ENCODE data around the gene FXYD2. TPM values are rescaled to one million over a fixed set of nuclear protein-coding genes. Genes with fewer than 3 reads are reported as not detected.

FXYD2 gene
- total and polyA plus RNA-seq, 2 of the 8 experiments (the other 6 are each of a cell fraction or from before 2014, with no cell fraction given), result 0.89 to 1.1 TPM

DNA sequence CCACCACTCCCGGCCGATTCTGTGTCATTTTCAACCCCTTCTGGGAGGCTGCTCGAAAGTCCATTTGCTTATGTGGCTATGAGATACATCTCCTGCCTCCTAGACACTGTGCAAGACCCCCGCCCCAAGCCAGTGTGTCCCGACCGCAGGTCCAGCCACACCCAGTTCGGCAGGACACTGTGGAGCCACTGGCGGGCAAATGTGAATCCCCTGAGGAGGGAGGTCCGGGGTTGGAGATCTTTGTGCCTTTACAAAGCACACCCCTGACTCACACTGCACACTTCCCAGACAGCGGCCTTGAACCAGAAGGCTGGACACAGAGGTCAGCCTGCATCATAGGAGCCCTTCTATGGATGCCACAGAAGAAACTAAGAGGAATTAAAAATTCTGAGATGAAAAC, 34.5 kb upstream of the FXYD2 start:
- Histone ChIP-seq H3K79me1 (ENCODE audit: low read depth, low read length) (no peaks in the 10 kb centered on the region; the same call in 1 of the 2 replicates), H2BK15ac (ENCODE audit: low read length) (no peak overlapping the region), H4K91ac (replicated peaks; ENCODE audit: insufficient read length, low read length) (no peak overlapping the region), H3K9me3 (ENCODE audit: insufficient read depth in 2 of 2, low read depth in 1 of 2, low read length in 1 of 2) (no peaks in the 10 kb centered on the region), H3K36me3 (ENCODE audit: control insufficient read depth in 2 of 4, insufficient read depth in 4 of 4, low read length in 3 of 4) (no peaks in the 10 kb centered on the region), H3K9ac (replicated peaks in 1 of 4; ENCODE audit: extremely low read depth in 1 of 4, low read depth in 3 of 4, low read length in 3 of 4) (no peak overlapping the region), H4K5ac (ENCODE audit: insufficient read length, low read depth, low read length) (no peak overlapping the region), H4K20me1 (replicated peaks in 1 of 2; ENCODE audit: control insufficient read depth in 1 of 2, insufficient read depth in 2 of 2, low read length in 2 of 2) (peaks cover 6 to 11% of the 10 kb centered on the region in 2 experiments), H2AFZ (ENCODE audit: low read length) (no peak overlapping the region), H3K23ac (ENCODE audit: insufficient read length) (no peak overlapping the region), H4K8ac (ENCODE audit: extremely low read depth, insufficient read depth, low read length) (no peak overlapping the region), H3K4ac (replicated peaks; ENCODE audit: insufficient read length, low read depth, low read length) (no peak overlapping the region), H3K27ac (ENCODE audit: low read depth, low read length) (no peak overlapping the region), H2AK5ac (ENCODE audit: low read depth, low read length) (no peak overlapping the region), H2BK5ac (ENCODE audit: low read depth, low read length) (no peak overlapping the region), H2BK12ac (ENCODE audit: low read depth, low read length) (no peak overlapping the region), H3K56ac (replicated peaks; ENCODE audit: insufficient read length, low read depth, low read length) (no peak overlapping the region), H3K4me1 (replicated peaks in 1 of 4; ENCODE audit: control insufficient read depth in 3 of 4, insufficient read depth in 4 of 4, low read length in 3 of 4) (peaks cover 6 to 19% (median 15%) of the 10 kb centered on the region in 4 experiments), H2BK20ac (ENCODE audit: low read length) (no peak overlapping the region), H3K18ac (ENCODE audit: extremely low read depth, low read length) (no peak overlapping the region), H3K23me2 (ENCODE audit: low read depth, low read length) (no peaks in the 10 kb centered on the region), H3K27me3 (replicated peaks in 1 of 4; ENCODE audit: control insufficient read depth in 3 of 4, extremely low read depth in 1 of 4, insufficient read depth in 3 of 4, low read length in 3 of 4) (no peaks in the 10 kb centered on the region; a peak in 1 of 7 replicates), H3K14ac (ENCODE audit: insufficient read length) (no peak overlapping the region), H2BK120ac (replicated peaks; ENCODE audit: low read depth, low read length) (no peak overlapping the region), H3K79me2 (ENCODE audit: control insufficient read depth in 1 of 2, insufficient read depth in 2 of 2, low read length in 2 of 2) (peaks cover 0 to 30% of the 10 kb centered on the region in 2 experiments; a peak in 2 of 4 replicates), H3K4me2 (ENCODE audit: insufficient read depth in 1 of 2, low read depth in 2 of 2, low read length in 2 of 2) (no peak overlapping the region), H3K4me3 (ENCODE audit: extremely low read depth in 1 of 4, insufficient read depth in 2 of 4, low read depth in 3 of 4, low read length in 4 of 4) (no peak overlapping the region)
- POLR2A ChIA-PET (ENCODE audit: partially characterized antibody), result no interaction called here
- no peak for FAIRE-seq
- CTCF ChIA-PET (ENCODE audit: partially characterized antibody), result interaction anchor here (1.4 to 5.8 kb wide), 5 partner anchors 12 to 87 kb away, joined by 3 to 28 read pairs (median 21); no protein-coding TSS in a partner anchor
- no peak for DNase-seq (ENCODE audit: low read depth in 1 of 2, low spot score in 2 of 2)
- WGBS, 2 experiments (ENCODE audit: extremely low coverage in 1 of 2, insufficient coverage in 1 of 2, insufficient read length in 1 of 2, insufficient replicate concordance in 2 of 2, low coverage in 1 of 2, low lambda C conversion rate in 2 of 2, missing lambda C conversion rate in 1 of 2), result 93% methylated on average over 10 of the region's 10 CpGs; no CpG with 5 or more reads in 1 of the 2 experiments
- TF ChIP-seq RBBP5 (IDR thresholded peaks at IDR 0.05; ENCODE audit: borderline replicate concordance, low read depth, low read length) (no peak), CEBPB (IDR thresholded peaks at IDR 0.05; ENCODE audit: low read depth, low read length) (no peak), CBX5 (IDR thresholded peaks at IDR 0.05; ENCODE audit: low read depth, low read length) (no peak), CHD2 (IDR thresholded peaks at IDR 0.05; ENCODE audit: low read length) (no peak), MAFK (IDR thresholded peaks at IDR 0.05; ENCODE audit: low read depth, low read length) (no peak), RXRA (IDR thresholded peaks at IDR 0.05; ENCODE audit: insufficient read depth, low read depth, low read length) (no peak), EZH2 (IDR thresholded peaks at IDR 0.05; ENCODE audit: low read depth, low read length, severe bottlenecking) (no peak), POU5F1 (IDR thresholded peaks at IDR 0.05; ENCODE audit: low read depth, low read length) (no peak), CREB1 (IDR thresholded peaks at IDR 0.05) (no peak), SUZ12 (IDR thresholded peaks at IDR 0.05; ENCODE audit: low read length) (no peak), NANOG (IDR thresholded peaks at IDR 0.05; ENCODE audit: insufficient read depth, low read depth, low read length, poor library complexity, severe bottlenecking) (no peak), E2F6 (IDR thresholded peaks at IDR 0.05) (no peak), SP2 (IDR thresholded peaks at IDR 0.05; ENCODE audit: low read length) (no peak), RNF2 (IDR thresholded peaks at IDR 0.05; ENCODE audit: borderline replicate concordance, low read depth, low read length, missing control alignments, poor library complexity, severe bottlenecking) (no peak)
